Measurements from ENCODE around the gene ZNF692. TPM values are rescaled to one million over a fixed set of nuclear protein-coding genes. Genes with fewer than 3 reads are reported as not detected.

ZNF692 gene
- total and polyA plus RNA-seq, 2 donors (not counting 3 experiments of a cell fraction or from before 2014, with no cell fraction given), result 32.6 to 36.6 TPM

DNA sequence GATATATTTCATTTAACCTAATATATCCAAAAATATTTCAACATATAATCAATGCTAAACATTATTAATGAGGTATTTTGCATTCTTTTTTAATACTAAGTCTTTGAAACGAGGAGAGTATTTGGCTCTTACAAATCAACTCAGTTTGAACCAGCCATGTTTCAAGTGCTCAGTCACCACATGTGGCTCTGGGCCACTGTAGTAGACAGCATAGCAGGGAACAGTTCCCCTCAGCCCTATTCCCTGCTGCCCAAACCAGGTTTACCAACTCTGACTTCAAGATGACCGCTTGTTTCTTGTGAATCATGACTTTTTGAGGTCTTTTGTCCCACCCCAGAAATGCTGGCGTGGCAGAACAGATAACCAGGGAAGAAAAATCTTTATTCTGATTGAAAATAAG is 15.2 kb downstream of the ZNF692 start:
- intact Hi-C loops (cut with micrococcal nuclease), result no loop called here
- Histone ChIP-seq H3K9me1 (replicated peaks; ENCODE audit: control insufficient read depth, extremely low read depth, insufficient read depth, low read length) (no peaks in the 10 kb centered on the region), H3K79me2 (ENCODE audit: control insufficient read depth, insufficient read depth, low read length) (peaks cover 17% of the 10 kb centered on the region), H3K27me3 (ENCODE audit: control insufficient read depth in 2 of 2, insufficient read depth in 2 of 2, low read length in 2 of 2) (no peaks in the 10 kb centered on the region), H3K36me3 (ENCODE audit: control insufficient read depth in 2 of 2, extremely low read depth in 1 of 2, insufficient read depth in 2 of 2, low read length in 2 of 2) (peaks cover 6 to 19% of the 10 kb centered on the region in 2 experiments), H3K9ac (replicated peaks; ENCODE audit: extremely low read depth, insufficient read depth, low read length) (no peak overlapping the region), H3K4me1 (ENCODE audit: control insufficient read depth, extremely low read depth, insufficient read depth, low read length) (peaks cover 6% of the 10 kb centered on the region), H4K20me1 (replicated peaks; ENCODE audit: control insufficient read depth, extremely low read depth, insufficient read depth, low read length) (no peaks in the 10 kb centered on the region), H3K9me3 (replicated peaks; ENCODE audit: control insufficient read depth, insufficient read depth, low read length) (no peaks in the 10 kb centered on the region), H3K27ac (ENCODE audit: insufficient read depth, low read depth, low read length) (no peak overlapping the region), H3K4me3 (replicated peaks in 1 of 3; ENCODE audit: insufficient read depth in 1 of 3, low read depth in 1 of 3, low read length in 3 of 3) (no peak overlapping the region), H2AFZ (ENCODE audit: low read depth, low read length) (no peak overlapping the region), H3K4me2 (ENCODE audit: insufficient read depth, low read length) (no peak overlapping the region)
- dilution Hi-C loops (cut with MboI; ENCODE audit: extremely low pct_ligation_motif_present, low sequenced_read_pairs), result no loop called here
- TF ChIP-seq, protein P1, sequence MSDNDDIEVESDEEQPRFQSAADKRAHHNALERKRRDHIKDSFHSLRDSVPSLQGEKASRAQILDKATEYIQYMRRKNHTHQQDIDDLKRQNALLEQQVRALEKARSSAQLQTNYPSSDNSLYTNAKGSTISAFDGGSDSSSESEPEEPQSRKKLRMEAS (IDR thresholded peaks at IDR 0.05; ENCODE audit: insufficient read depth, insufficient read length), result no peak
- TF ChIP-seq POLR2A (IDR thresholded peaks at IDR 0.05; ENCODE audit: low read depth, low read length) (no peak), FOS (IDR thresholded peaks at IDR 0.05; ENCODE audit: borderline replicate concordance, insufficient read depth, low read length) (no peak), POLR2AphosphoS5 (IDR thresholded peaks at IDR 0.05; ENCODE audit: insufficient read depth, low read depth, low read length) (no peak)
- no peak for FAIRE-seq
- no TSS peak for BruUV-seq (replicated peaks)
- ChIA-PET POLR2A (no interaction called here), CTCF (no interaction called here)
- no peak for DNase-seq (ENCODE audit: low read depth, low spot score)

DNA sequence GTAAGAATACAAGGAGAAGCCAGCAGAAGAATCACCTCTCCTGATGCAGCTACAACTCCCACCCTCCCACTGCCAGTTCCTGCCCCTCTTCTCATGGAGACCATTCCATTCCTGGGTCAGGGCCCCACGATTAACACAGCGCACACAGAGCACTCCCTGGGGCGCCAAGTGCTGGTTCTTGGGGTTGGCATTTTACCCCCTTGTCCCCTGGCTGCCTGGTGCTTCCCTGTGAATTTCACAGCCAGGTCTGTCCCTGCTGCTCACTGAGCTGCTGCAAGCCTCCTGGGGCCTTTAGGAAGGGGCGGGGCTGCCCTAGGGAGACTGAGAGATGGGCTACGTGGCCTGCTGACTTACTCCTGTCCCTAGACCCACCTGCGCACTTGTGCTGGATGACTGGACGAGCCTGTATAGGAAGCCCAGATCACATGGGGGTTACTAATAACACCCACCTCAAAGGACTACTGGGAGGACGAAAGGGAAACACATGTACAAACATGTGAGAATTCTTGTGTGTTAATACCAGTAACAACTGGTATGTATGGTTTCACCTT is 16.0 kb downstream of the ZNF692 start:
- no peak overlapping the region for H2AFZ ChIP-seq (ENCODE audit: low read depth, low read length)
- peaks cover 6 to 14% of the 10 kb centered on the region in 2 experiments for H3K36me3 ChIP-seq (ENCODE audit: control insufficient read depth in 2 of 2, extremely low read depth in 1 of 2, insufficient read depth in 2 of 2, low read length in 2 of 2)
- DNase-seq (ENCODE audit: low read depth, low spot score) (no peak), FAIRE-seq (no peak)
- ChIA-PET POLR2A (no interaction called here), CTCF (interaction anchor here (1.1 to 2.6 kb wide), 2 partner anchors 10 to 16 kb away, joined by 4 to 10 read pairs; partner anchors contain the start of gene ZNF692)
- intact Hi-C loops (cut with micrococcal nuclease), result no loop called here
- no peak overlapping the region for H3K9ac ChIP-seq (replicated peaks; ENCODE audit: extremely low read depth, insufficient read depth, low read length)
- no TSS peak for BruUV-seq (replicated peaks)
- no peak overlapping the region for H3K4me3 ChIP-seq (replicated peaks in 1 of 3; ENCODE audit: insufficient read depth in 1 of 3, low read depth in 1 of 3, low read length in 3 of 3)
- no peaks in the 10 kb centered on the region for H4K20me1 ChIP-seq (replicated peaks; ENCODE audit: control insufficient read depth, extremely low read depth, insufficient read depth, low read length)
- H3K4me1 ChIP-seq (ENCODE audit: control insufficient read depth, extremely low read depth, insufficient read depth, low read length), result peaks cover 6% of the 10 kb centered on the region
- H3K79me2 ChIP-seq (ENCODE audit: control insufficient read depth, insufficient read depth, low read length), result peaks cover 17% of the 10 kb centered on the region
- no peak overlapping the region for H3K27ac ChIP-seq (ENCODE audit: insufficient read depth, low read depth, low read length)
- H3K27me3 ChIP-seq (ENCODE audit: control insufficient read depth in 2 of 2, insufficient read depth in 2 of 2, low read length in 2 of 2), result no peaks in the 10 kb centered on the region
- dilution Hi-C loops (cut with MboI; ENCODE audit: extremely low pct_ligation_motif_present, low sequenced_read_pairs), result no loop called here
- H3K4me2 ChIP-seq (ENCODE audit: insufficient read depth, low read length), result no peak overlapping the region
- no peaks in the 10 kb centered on the region for H3K9me1 ChIP-seq (replicated peaks; ENCODE audit: control insufficient read depth, extremely low read depth, insufficient read depth, low read length)
- TF ChIP-seq JUN (IDR thresholded peaks at IDR 0.05; ENCODE audit: borderline replicate concordance, insufficient read depth, insufficient read length, low read depth) (no peak), GATA2 (IDR thresholded peaks at IDR 0.05; ENCODE audit: insufficient read depth, insufficient read length, low read depth, low read length) (no peak)
- TF ChIP-seq, protein P1 (IDR thresholded peaks at IDR 0.05; ENCODE audit: insufficient read depth, insufficient read length), result no peak
- no peaks in the 10 kb centered on the region for H3K9me3 ChIP-seq (replicated peaks; ENCODE audit: control insufficient read depth, insufficient read depth, low read length)
